ENCODE data around the gene EIF4A2. TPM values are rescaled to one million over a fixed set of nuclear protein-coding genes. Genes with fewer than 3 reads are reported as not detected.

EIF4A2 gene
- total RNA-seq: 100 to 1,000 TPM; 314 to 476 (median 439) TPM
- 100 to 1,000 TPM; 231 to 401 TPM for polyA plus RNA-seq
- long read RNA-seq, donor 1, transcript EIF4A2-205 (11 exons, 1,889 nt): minor isoform, 117 of 546 reads
- long read RNA-seq, donor 1, transcript EIF4A2-201 (11 exons, 1,919 nt): major isoform, 383 of 546 reads
- long read RNA-seq, donor 1, partial matches to known transcripts: 15 of 546 reads
- long read RNA-seq, donor 1, other reads (novel, unspliced or antisense): 27 of 546 reads
- long read RNA-seq, donor 2, transcript EIF4A2-205 (11 exons, 1,889 nt): minor isoform, 109 of 543 reads
- long read RNA-seq, donor 2, transcript EIF4A2-201 (11 exons, 1,919 nt): major isoform, 359 of 543 reads
- long read RNA-seq, donor 2, partial matches to known transcripts: 41 of 543 reads
- long read RNA-seq, donor 2, other reads (novel, unspliced or antisense): 24 of 543 reads
- long read RNA-seq, donor 3, transcript EIF4A2-202 (12 exons, 1,977 nt): minor isoform, 6 of 2,212 reads
- long read RNA-seq, donor 3, transcript EIF4A2-205 (11 exons, 1,889 nt): minor isoform, 481 of 2,212 reads
- long read RNA-seq, donor 3, transcript EIF4A2-201 (11 exons, 1,919 nt): major isoform, 1,451 of 2,212 reads
- long read RNA-seq, donor 3, transcript EIF4A2-203 (10 exons, 1,751 nt): minor isoform, 25 of 2,212 reads
- long read RNA-seq, donor 3, partial matches to known transcripts: 121 of 2,212 reads
- long read RNA-seq, donor 3, other reads (novel, unspliced or antisense): 121 of 2,212 reads

DNA sequence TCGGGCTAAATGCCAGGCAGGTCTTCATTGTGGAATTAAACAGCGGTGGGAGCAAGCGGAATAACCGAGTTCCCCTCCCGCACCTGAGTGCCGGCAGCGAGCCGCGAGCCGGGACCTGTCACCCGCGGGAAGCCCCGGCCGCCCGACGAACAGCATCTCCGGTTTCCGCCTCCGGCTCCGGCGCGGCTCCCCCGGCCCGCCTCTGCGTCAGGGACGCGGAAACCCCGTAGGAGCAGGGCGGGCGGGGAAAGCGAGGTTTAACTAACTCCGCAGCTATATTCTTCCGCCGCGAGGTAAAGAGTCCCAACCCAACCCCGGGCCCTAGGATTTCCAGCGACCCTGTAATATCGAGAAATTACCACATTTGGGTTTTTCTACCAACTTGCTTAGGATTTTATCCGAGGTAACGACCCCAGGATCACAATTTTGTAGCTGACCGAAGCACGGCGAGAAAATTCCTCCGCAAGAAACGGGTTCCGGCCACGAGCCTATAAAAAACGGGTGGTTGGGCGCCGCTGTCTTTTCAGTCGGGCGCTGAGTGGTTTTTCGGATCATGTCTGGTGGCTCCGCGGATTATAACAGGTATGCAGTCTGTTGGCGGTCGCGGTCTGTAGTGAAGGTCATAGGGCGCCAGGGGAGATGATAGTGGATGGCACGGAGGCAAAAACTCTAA, at the start of gene EIF4A2:
Gene EIF4A2 (plus strand): TSS at position 520 of the 673 bp plus-strand sequence. CDS start 34 bp downstream, at position 554.
- peak within 1 kb of the TSS; percentile 75 to 95 (median 90) for H3K4me3 ChIP-seq
- DNase-seq (peak; percentile 90 to 91), ATAC-seq (peak; percentile 85 to 95 (median 92))
- H3K27ac ChIP-seq: peak within 1 kb of the TSS; percentile 98 to 100 (median 98)
- TF ChIP-seq CTCF (IDR thresholded peaks at IDR 0.05): no peak
- H3K9me3 ChIP-seq: no peaks in the 10 kb centered on the region
- H3K27me3 ChIP-seq: no peaks in the 10 kb centered on the region
- WGBS, 2 donors: 0% methylated on average over 60 of the region's 60 CpGs
- H3K4me1 ChIP-seq: peaks cover 3 to 49% (median 39%) of the 10 kb centered on the region in 9 donors
- H3K36me3 ChIP-seq: peaks cover 0 to 43% (median 38%) of the 10 kb centered on the region in 9 donors
- intact Hi-C loops (cut with DNase I): loop anchor here in 3 of 10 donors (2.0 to 5.0 kb wide), 3 partner anchors 24 to 216 kb away; partner anchors contain the start of genes DNAJB11 (in 1 of the 3), RFC4 (in 1 of the 3) and TBCCD1 (in 1 of the 3)

GRCh38 chr3:186742618-186743380, 40.6 kb upstream of the EIF4A2 start:
- peaks cover 0 to 6% (median 0%) of the 10 kb centered on the region in 7 donors for H3K27me3 ChIP-seq
- 81% methylated on average over 7 of the region's 7 CpGs for WGBS, 2 donors
- intact Hi-C loops (cut with DNase I): loop anchor here in 1 of 10 donors (10.0 kb wide), 1 partner anchor 118 kb away; no protein-coding TSS in a partner anchor

DNA sequence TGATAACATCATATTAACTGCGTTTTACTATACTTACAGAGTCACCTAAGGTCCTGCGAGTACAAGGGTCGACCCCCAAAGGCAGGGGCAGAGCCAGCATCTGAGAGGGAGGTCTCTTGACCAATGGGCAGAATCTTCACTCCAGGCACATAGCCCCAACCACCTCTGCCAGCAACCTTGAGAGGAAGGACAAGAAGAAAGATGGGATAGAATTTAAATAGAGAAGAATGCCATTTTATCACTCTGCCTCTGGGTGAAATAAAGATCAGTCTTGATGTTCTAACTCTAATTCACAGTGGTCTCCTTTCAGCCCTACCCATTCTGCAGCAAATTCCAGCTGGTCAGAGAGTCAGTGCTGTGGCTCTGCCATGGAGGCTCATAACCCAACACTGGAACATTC, 39.7 kb upstream of the EIF4A2 start:
- Histone ChIP-seq H3K4me1 (peaks cover 0 to 7% (median 0%) of the 10 kb centered on the region in 9 donors), H3K27me3 (peaks cover 0 to 6% (median 0%) of the 10 kb centered on the region in 7 donors), H3K27ac (no peak overlapping the region), H3K9me3 (no peaks in the 10 kb centered on the region), H3K36me3 (no peaks in the 10 kb centered on the region), H3K4me3 (no peak overlapping the region)
- 78 to 81% methylated on average over 3 of the region's 3 CpGs for WGBS, 2 donors
- DNase-seq (no peak), ATAC-seq (no peak)
- intact Hi-C loops (cut with DNase I): loop anchor here in 1 of 10 donors (10.0 kb wide), 1 partner anchor 119 kb away; no protein-coding TSS in a partner anchor
- TF ChIP-seq CTCF (IDR thresholded peaks at IDR 0.05): no peak

More at GRCh38 chr3:186742618-186743380, 40.6 kb upstream of the EIF4A2 start:
- Histone ChIP-seq H3K9me3 (no peaks in the 10 kb centered on the region), H3K4me1 (peaks cover 0 to 7% (median 0%) of the 10 kb centered on the region in 9 donors), H3K27ac (no peak overlapping the region), H3K36me3 (no peaks in the 10 kb centered on the region), H3K4me3 (no peak overlapping the region)
- no peak for ATAC-seq
- DNase-seq: no peak
- TF ChIP-seq CTCF (IDR thresholded peaks at IDR 0.05): no peak

Data from heart right ventricle (tissue), 16 donors.